Measurements from ENCODE around the gene GFER. TPM values are rescaled to one million over a fixed set of nuclear protein-coding genes. Genes with fewer than 3 reads are reported as not detected.
A peak's percentile ranks its signal among the peaks of the same experiment; 100 is the strongest.
"Not testable (repeated sequence)": the region's sequence is repeated elsewhere in the genome, so short reads cannot be mapped to it uniquely, and the experiment has no call there.

Gene GFER
- total RNA-seq, 3 donors from 2014 or later = 34.9 to 50.0 (median 47.2) TPM

- no peaks in the 10 kb centered on the region for H3K27me3 Mint-ChIP-seq (ENCODE audit: low read depth)
- peak overlapping the region; percentile 92 for H3K4me3 Mint-ChIP-seq
- DNase-seq (no peak), ATAC-seq (no peak)
- H3K4me1 Mint-ChIP-seq (ENCODE audit: low read depth) = peaks cover 36% of the 10 kb centered on the region
- peaks cover 11% of the 10 kb centered on the region for H3K36me3 Mint-ChIP-seq (ENCODE audit: insufficient read depth)
- no peaks in the 10 kb centered on the region for H3K9me3 Mint-ChIP-seq
Observed at GRCh38 chr16:2008009-2008526, 24.1 kb downstream of the GFER start.

GRCh38 chr16:2008631-2009163 is 24.7 kb downstream of the GFER start:
- no peaks in the 10 kb centered on the region for H3K27me3 Mint-ChIP-seq (ENCODE audit: low read depth)
- H3K36me3 Mint-ChIP-seq (ENCODE audit: insufficient read depth) = peaks cover 11% of the 10 kb centered on the region
- no peaks in the 10 kb centered on the region for H3K9me3 Mint-ChIP-seq
- H3K4me1 Mint-ChIP-seq (ENCODE audit: low read depth) = peaks cover 36% of the 10 kb centered on the region
- H3K4me3 Mint-ChIP-seq = peak overlapping the region; percentile 92
- no peak for DNase-seq
- ATAC-seq = peak; percentile 6 to 8

- DNase-seq (no peak), ATAC-seq (peak; percentile 36 to 45)
- Mint-ChIP-seq H3K4me1 (ENCODE audit: low read depth) (peaks cover 36% of the 10 kb centered on the region), H3K9me3 (no peaks in the 10 kb centered on the region), H3K36me3 (ENCODE audit: insufficient read depth) (peaks cover 11% of the 10 kb centered on the region), H3K27me3 (ENCODE audit: low read depth) (no peaks in the 10 kb centered on the region), H3K4me3 (peak overlapping the region; percentile 92)
Observed at GRCh38 chr16:2009164-2009711, 25.2 kb downstream of the GFER start.

GRCh38 chr16:2009791-2010510 is 26.0 kb downstream of the GFER start, which contains the start of gene ZNF598:
ZNF598 (minus strand) TSS chr16:2009821.
- Mint-ChIP-seq H3K4me1 (ENCODE audit: low read depth) (peaks cover 35% of the 10 kb centered on the region), H3K9me3 (no peaks in the 10 kb centered on the region), H3K36me3 (ENCODE audit: insufficient read depth) (peaks cover 11% of the 10 kb centered on the region), H3K4me3 (peak within 1 kb of the TSS; percentile 94), H3K27me3 (ENCODE audit: low read depth) (no peaks in the 10 kb centered on the region)
- DNase-seq = peak; percentile 76
- peak; percentile 95 to 96 for ATAC-seq

- H3K4me3 Mint-ChIP-seq; H3K27me3 Mint-ChIP-seq (ENCODE audit: low read depth); DNase-seq; H3K36me3 Mint-ChIP-seq (ENCODE audit: insufficient read depth); H3K9me3 Mint-ChIP-seq; ATAC-seq: not testable (repeated sequence)
- H3K4me1 Mint-ChIP-seq (ENCODE audit: low read depth) = peaks cover 28% of the 10 kb centered on the region
Observed at GRCh38 chr16:2011726-2012125, 27.7 kb downstream of the GFER start.

- Mint-ChIP-seq H3K36me3 (ENCODE audit: insufficient read depth) (peaks cover 4% of the 10 kb centered on the region), H3K9me3 (no peaks in the 10 kb centered on the region), H3K4me1 (ENCODE audit: low read depth) (peaks cover 10% of the 10 kb centered on the region), H3K27me3 (ENCODE audit: low read depth) (peaks cover 3% of the 10 kb centered on the region), H3K4me3 (no peak overlapping the region)
- DNase-seq (no peak), ATAC-seq (no peak)
Observed at GRCh38 chr16:2013527-2013926, 29.5 kb downstream of the GFER start.

- Mint-ChIP-seq H3K4me1 (ENCODE audit: low read depth) (peaks cover 2% of the 10 kb centered on the region), H3K9me3 (no peaks in the 10 kb centered on the region), H3K27me3 (ENCODE audit: low read depth) (peaks cover 12% of the 10 kb centered on the region), H3K36me3 (ENCODE audit: insufficient read depth) (no peaks in the 10 kb centered on the region), H3K4me3 (no peak overlapping the region)
- DNase-seq = no peak
- no peak for ATAC-seq
Observed at GRCh38 chr16:2015117-2015946, 31.3 kb downstream of the GFER start.

GRCh38 chr16:2015947-2016208 is 31.9 kb downstream of the GFER start:
- Mint-ChIP-seq H3K9me3 (no peaks in the 10 kb centered on the region), H3K36me3 (ENCODE audit: insufficient read depth) (no peaks in the 10 kb centered on the region), H3K27me3 (ENCODE audit: low read depth) (peaks cover 17% of the 10 kb centered on the region), H3K4me3 (no peak overlapping the region), H3K4me1 (ENCODE audit: low read depth) (peaks cover 4% of the 10 kb centered on the region)
- ATAC-seq (no peak), DNase-seq (no peak)

GRCh38 chr16:2016407-2016922 is 32.5 kb downstream of the GFER start:
- H3K4me3 Mint-ChIP-seq = no peak overlapping the region
- ATAC-seq = no peak
- H3K27me3 Mint-ChIP-seq (ENCODE audit: low read depth) = peaks cover 21% of the 10 kb centered on the region
- no peak for DNase-seq
- H3K4me1 Mint-ChIP-seq (ENCODE audit: low read depth) = peaks cover 4% of the 10 kb centered on the region
- H3K9me3 Mint-ChIP-seq = no peaks in the 10 kb centered on the region
- no peaks in the 10 kb centered on the region for H3K36me3 Mint-ChIP-seq (ENCODE audit: insufficient read depth)

- Mint-ChIP-seq H3K9me3 (no peaks in the 10 kb centered on the region), H3K4me3 (peak within 1 kb of the TSS; percentile 53), H3K36me3 (ENCODE audit: insufficient read depth) (no peaks in the 10 kb centered on the region), H3K27me3 (ENCODE audit: low read depth) (peaks cover 35% of the 10 kb centered on the region), H3K4me1 (ENCODE audit: low read depth) (peaks cover 14% of the 10 kb centered on the region)
- ATAC-seq (peak in 1 of 2 donors; percentile 27), DNase-seq (no peak)
Observed at GRCh38 chr16:2019518-2019920, 35.5 kb downstream of the GFER start, which contains the start of gene NPW. NPW (plus strand) TSS chr16:2019785.

GRCh38 chr16:2019921-2020831 is 36.2 kb downstream of the GFER start:
- Mint-ChIP-seq H3K4me3 (peak overlapping the region; percentile 53), H3K9me3 (no peaks in the 10 kb centered on the region), H3K36me3 (ENCODE audit: insufficient read depth) (no peaks in the 10 kb centered on the region), H3K27me3 (ENCODE audit: low read depth) (peaks cover 35% of the 10 kb centered on the region), H3K4me1 (ENCODE audit: low read depth) (peaks cover 14% of the 10 kb centered on the region)
- ATAC-seq = peak in 1 of 2 donors; percentile 5
- DNase-seq = no peak

- Mint-ChIP-seq H3K4me1 (ENCODE audit: low read depth) (peaks cover 18% of the 10 kb centered on the region), H3K9me3 (no peaks in the 10 kb centered on the region), H3K27me3 (ENCODE audit: low read depth) (peaks cover 37% of the 10 kb centered on the region), H3K36me3 (ENCODE audit: insufficient read depth) (no peaks in the 10 kb centered on the region), H3K4me3 (peak overlapping the region; percentile 59)
- DNase-seq (no peak), ATAC-seq (peak; percentile 32 to 38)
Observed at GRCh38 chr16:2022723-2023091, 38.7 kb downstream of the GFER start.
